HUES6 (cell line): ENCODE results near the gene OR2A12.

Experiments
- H3K27ac ChIP-seq: 2 replicates; pipeline ENCODE4 v1.7.0; 2013; ENCODE audit warnings: low read depth, mild to moderate bottlenecking, low read length, inconsistent platforms
- H3K27me3 ChIP-seq: 2 replicates; pipeline ENCODE4 v1.6.1; 2013; ENCODE audit warnings: low read length; ENCODE audit not compliant: control insufficient read depth, insufficient read depth
- H3K36me3 ChIP-seq: 2 replicates; pipeline ENCODE4 v1.6.1; 2013; ENCODE audit warnings: low read length; ENCODE audit not compliant: control insufficient read depth, insufficient read depth
- H3K4me1 ChIP-seq: 2 replicates; pipeline ENCODE4 v1.6.1; 2013; ENCODE audit warnings: low read length; ENCODE audit not compliant: control insufficient read depth, insufficient read depth
- H3K4me3 ChIP-seq: 2 replicates; pipeline ENCODE4 v1.5.1; 2013; ENCODE audit warnings: low read depth, low read length
- H3K9ac ChIP-seq: one replicate; pipeline ENCODE4 v1.6.1; 2013; ENCODE audit warnings: mild to moderate bottlenecking, low read length
- H3K9me3 ChIP-seq: 2 replicates; pipeline ENCODE4 v1.6.1; 2013; ENCODE audit warnings: low read depth, low read length; ENCODE audit not compliant: control insufficient read depth, insufficient read depth

The OR2A12 gene

GRCh38 chr7:144069953-144070352 is 16.1 kb upstream of the OR2A12 start:
- Histone ChIP-seq H3K9me3 (no peaks in the 10 kb centered on the region), H3K27ac (no peak overlapping the region), H3K9ac (no peak overlapping the region), H3K4me3 (no peak overlapping the region), H3K36me3 (no peaks in the 10 kb centered on the region), H3K4me1 (no peaks in the 10 kb centered on the region), H3K27me3 (no peaks in the 10 kb centered on the region)

DNA sequence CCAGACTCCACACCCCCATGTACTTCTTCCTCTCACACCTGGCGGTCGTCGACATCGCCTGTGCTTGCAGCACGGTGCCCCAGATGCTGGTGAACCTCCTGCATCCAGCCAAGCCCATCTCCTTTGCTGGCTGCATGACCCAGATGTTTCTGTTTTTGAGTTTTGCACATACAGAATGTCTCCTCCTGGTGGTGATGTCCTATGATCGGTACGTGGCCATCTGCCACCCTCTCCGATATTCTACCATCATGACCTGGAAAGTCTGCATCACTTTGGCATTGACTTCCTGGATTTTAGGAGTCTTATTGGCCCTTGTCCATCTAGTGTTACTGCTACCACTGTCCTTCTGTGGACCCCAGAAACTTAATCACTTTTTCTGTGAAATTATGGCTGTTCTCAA is 11.7 kb upstream of the OR2A12 start:
- H3K4me3 ChIP-seq, result no peak overlapping the region
- no peaks in the 10 kb centered on the region for H3K36me3 ChIP-seq
- H3K27me3 ChIP-seq, result no peaks in the 10 kb centered on the region
- no peak overlapping the region for H3K9ac ChIP-seq
- H3K9me3 ChIP-seq, result no peaks in the 10 kb centered on the region
- H3K4me1 ChIP-seq, result no peaks in the 10 kb centered on the region
- no peak overlapping the region for H3K27ac ChIP-seq

- no peak overlapping the region for H3K9ac ChIP-seq
- H3K4me3 ChIP-seq, result no peak overlapping the region
- no peaks in the 10 kb centered on the region for H3K4me1 ChIP-seq
- H3K27ac ChIP-seq, result no peak overlapping the region
- H3K36me3 ChIP-seq, result no peaks in the 10 kb centered on the region
- no peaks in the 10 kb centered on the region for H3K27me3 ChIP-seq
- 0 out of 2 replicates have a peak, but pooled peaks cover 2% of the 10 kb centered on the region for H3K9me3 ChIP-seq
Measured at GRCh38 chr7:144086730-144087129, 652 bp downstream of the OR2A12 start.

DNA sequence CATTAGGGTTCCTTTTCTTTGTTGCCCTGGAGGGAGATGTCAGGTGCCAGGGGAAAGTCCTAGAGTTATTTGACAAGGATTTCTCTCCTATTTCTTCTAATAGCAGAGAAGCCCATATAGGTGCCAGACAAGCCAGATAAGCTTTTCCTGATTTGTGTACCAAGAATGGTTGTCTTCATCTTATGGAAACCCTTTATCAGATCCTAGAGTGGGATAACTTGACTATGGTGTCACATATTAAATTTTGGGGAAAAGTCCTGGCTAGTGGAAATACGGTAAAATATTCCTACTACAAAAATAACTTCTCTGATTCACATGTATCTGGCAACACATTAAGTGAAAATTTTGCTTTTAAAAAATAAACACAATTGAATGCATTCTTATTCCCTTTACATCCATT is 1.2 kb downstream of the OR2A12 start:
- H3K9ac ChIP-seq, result no peak overlapping the region
- H3K4me3 ChIP-seq, result no peak overlapping the region
- no peaks in the 10 kb centered on the region for H3K27me3 ChIP-seq
- H3K9me3 ChIP-seq, result 0 out of 2 replicates have a peak, but pooled peaks cover 2% of the 10 kb centered on the region
- H3K4me1 ChIP-seq, result no peaks in the 10 kb centered on the region
- H3K36me3 ChIP-seq, result no peaks in the 10 kb centered on the region
- H3K27ac ChIP-seq, result no peak overlapping the region

DNA sequence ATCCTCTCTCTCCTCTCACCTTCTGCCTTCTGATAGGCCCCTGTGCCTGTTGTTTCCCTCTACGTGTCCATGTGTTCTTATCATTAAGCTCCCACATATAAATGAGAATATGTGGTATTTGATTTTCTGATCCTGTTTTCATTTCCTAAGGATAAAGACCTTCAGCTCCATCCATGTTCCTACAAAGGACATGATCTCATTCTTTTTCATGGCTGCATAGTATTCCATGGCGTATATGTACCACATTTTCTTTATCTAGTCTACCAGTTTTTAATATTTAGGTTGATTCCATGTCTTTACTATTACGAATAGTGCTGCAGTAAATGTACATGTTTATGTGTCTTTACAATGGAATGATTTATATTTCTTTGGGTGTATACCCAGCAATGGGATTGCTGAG is 4.6 kb downstream of the OR2A12 start:
- H3K4me3 ChIP-seq, result no peak overlapping the region
- H3K4me1 ChIP-seq, result no peaks in the 10 kb centered on the region
- H3K36me3 ChIP-seq, result no peaks in the 10 kb centered on the region
- H3K27me3 ChIP-seq, result no peaks in the 10 kb centered on the region
- H3K9me3 ChIP-seq, result 0 out of 2 replicates have a peak, but pooled peaks cover 2% of the 10 kb centered on the region
- no peak overlapping the region for H3K9ac ChIP-seq
- H3K27ac ChIP-seq, result no peak overlapping the region

DNA sequence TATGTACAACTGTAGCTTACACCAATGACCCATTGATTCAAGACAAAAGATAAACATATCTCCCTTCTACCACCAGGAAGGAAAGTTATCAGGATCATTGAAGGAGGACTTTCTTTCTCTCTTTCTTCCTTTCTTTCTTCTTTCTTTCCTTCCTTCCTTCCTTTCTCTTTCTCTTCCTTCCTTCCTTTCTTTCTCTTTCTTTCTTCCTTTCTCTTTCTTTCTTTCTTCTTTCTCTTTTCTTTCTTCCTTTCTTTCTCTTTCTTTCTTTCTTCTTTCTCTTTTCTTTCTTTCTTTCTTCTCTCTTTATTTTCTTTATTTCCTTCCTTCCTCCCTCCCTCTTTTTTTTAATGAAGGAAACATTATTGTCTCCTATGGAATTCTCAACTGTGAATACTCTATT is 12.7 kb downstream of the OR2A12 start:
- Histone ChIP-seq H3K9me3 (no peaks in the 10 kb centered on the region), H3K36me3 (no peaks in the 10 kb centered on the region), H3K4me1 (no peaks in the 10 kb centered on the region), H3K4me3 (no peak overlapping the region), H3K9ac (no peak overlapping the region), H3K27me3 (no peaks in the 10 kb centered on the region), H3K27ac (no peak overlapping the region)

GRCh38 chr7:144100607-144101006 is 14.5 kb downstream of the OR2A12 start:
- H3K9me3 ChIP-seq, result no peaks in the 10 kb centered on the region
- H3K27me3 ChIP-seq, result no peaks in the 10 kb centered on the region
- H3K4me1 ChIP-seq, result no peaks in the 10 kb centered on the region
- H3K27ac ChIP-seq, result no peak overlapping the region
- H3K36me3 ChIP-seq, result no peaks in the 10 kb centered on the region
- no peak overlapping the region for H3K9ac ChIP-seq
- H3K4me3 ChIP-seq, result no peak overlapping the region

DNA sequence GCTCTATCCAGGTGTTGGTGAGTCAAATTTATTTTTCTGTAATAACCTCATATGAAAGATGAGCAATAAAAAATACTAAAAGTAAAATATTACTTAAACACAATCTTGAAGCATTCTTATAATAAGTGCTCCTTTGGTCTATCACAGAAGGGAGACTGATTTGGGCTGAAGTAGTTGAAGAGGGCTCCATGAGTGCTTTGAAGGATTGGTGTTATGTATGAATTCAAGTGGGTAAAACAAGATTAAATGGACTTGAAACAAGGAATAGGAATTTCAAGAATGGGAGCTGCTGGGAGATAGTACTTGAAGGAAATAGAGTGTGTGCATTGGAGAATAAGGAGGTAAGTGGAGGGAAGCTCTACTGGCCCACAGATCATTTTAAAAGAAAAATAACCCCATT is 16.0 kb downstream of the OR2A12 start:
- H3K27me3 ChIP-seq, result no peaks in the 10 kb centered on the region
- H3K4me3 ChIP-seq, result no peak overlapping the region
- H3K27ac ChIP-seq, result no peak overlapping the region
- no peak overlapping the region for H3K9ac ChIP-seq
- H3K36me3 ChIP-seq, result no peaks in the 10 kb centered on the region
- no peaks in the 10 kb centered on the region for H3K9me3 ChIP-seq
- H3K4me1 ChIP-seq, result no peaks in the 10 kb centered on the region

GRCh38 chr7:144105211-144105610 is 19.1 kb downstream of the OR2A12 start:
- Histone ChIP-seq H3K36me3 (no peaks in the 10 kb centered on the region), H3K27ac (no peak overlapping the region), H3K27me3 (no peaks in the 10 kb centered on the region), H3K4me3 (no peak overlapping the region), H3K4me1 (no peaks in the 10 kb centered on the region), H3K9me3 (no peaks in the 10 kb centered on the region), H3K9ac (no peak overlapping the region)

- no peak within 1 kb of the TSS for H3K27ac ChIP-seq
- no peaks in the 10 kb centered on the region for H3K36me3 ChIP-seq
- H3K27me3 ChIP-seq, result no peaks in the 10 kb centered on the region
- no peak within 1 kb of the TSS for H3K4me3 ChIP-seq
- H3K9ac ChIP-seq, result no peak within 1 kb of the TSS
- H3K4me1 ChIP-seq, result no peaks in the 10 kb centered on the region
- H3K9me3 ChIP-seq, result no peaks in the 10 kb centered on the region
Measured at GRCh38 chr7:144109283-144109682, 23.2 kb downstream of the OR2A12 start, which contains the start of gene OR2A2. Gene OR2A2 (plus strand): TSS chr7:144109583. CDS start chr7:144109583, 0 bp downstream.

DNA sequence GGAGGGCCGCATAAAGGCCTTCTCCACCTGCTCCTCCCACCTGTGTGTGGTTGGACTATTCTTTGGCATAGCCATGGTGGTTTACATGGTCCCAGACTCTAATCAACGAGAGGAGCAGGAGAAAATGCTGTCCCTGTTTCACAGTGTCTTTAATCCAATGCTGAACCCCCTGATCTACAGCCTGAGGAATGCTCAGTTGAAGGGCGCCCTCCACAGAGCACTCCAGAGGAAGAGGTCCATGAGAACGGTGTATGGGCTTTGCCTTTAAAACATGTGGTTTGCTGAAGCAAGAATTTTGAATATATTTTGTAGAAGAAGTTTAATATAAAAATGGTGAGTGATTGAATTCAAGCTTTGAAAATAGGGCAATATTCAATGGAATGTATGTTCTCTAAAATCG is 24.2 kb downstream of the OR2A12 start:
- Histone ChIP-seq H3K36me3 (no peaks in the 10 kb centered on the region), H3K27me3 (no peaks in the 10 kb centered on the region), H3K9ac (no peak overlapping the region), H3K4me1 (no peaks in the 10 kb centered on the region), H3K9me3 (no peaks in the 10 kb centered on the region), H3K4me3 (no peak overlapping the region), H3K27ac (no peak overlapping the region)

DNA sequence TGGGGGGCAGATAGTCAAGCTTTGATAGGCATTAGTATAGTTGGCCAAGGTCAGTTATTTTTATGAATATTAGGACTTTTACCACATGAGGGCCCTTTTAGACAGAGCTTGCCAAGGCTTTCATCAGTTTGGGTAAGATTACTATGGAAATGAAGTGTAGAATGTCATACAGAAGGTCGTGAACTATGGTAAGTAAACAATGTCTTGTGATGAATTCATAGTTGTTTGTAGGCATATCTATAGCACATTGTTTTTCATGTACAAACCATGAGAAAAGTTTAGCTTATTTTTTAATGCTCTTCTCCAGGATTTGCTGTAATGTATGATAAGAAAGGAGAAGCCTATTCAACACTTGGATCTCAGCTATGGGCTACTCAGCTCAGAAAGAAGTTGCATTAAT is 27.6 kb downstream of the OR2A12 start:
- no peak overlapping the region for H3K4me3 ChIP-seq

More for the DNA sequence above, 27.6 kb downstream of the OR2A12 start:
- Histone ChIP-seq H3K9me3 (no peaks in the 10 kb centered on the region), H3K27ac (no peak overlapping the region), H3K9ac (no peak overlapping the region), H3K4me1 (no peaks in the 10 kb centered on the region), H3K36me3 (no peaks in the 10 kb centered on the region), H3K27me3 (no peaks in the 10 kb centered on the region)
